ENCODE data around the gene FAM114A2.

The FAM114A2 gene

DNA sequence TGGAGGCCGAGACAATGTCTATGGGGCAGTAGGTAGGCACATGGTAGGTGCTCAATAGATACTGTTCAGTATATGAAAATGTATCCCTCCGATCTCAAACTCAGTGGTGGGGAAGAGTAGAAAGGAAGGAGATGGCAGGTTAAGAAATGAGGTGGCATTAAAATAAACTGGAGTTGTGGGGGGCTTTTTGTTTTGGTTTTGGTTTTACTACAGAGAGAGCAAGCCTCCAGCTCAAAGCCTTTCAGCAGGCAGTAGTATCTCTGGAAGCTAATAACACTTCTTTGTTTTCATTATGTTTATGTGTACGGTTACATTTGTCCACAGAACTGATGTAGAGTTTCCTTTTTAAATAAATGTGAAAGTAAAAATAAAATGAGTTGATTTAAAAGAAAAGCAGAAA, 8.6 kb upstream of the FAM114A2 start:
- DNase-seq (ENCODE audit: low spot score) = no peak
- TF ChIP-seq, protein P1, sequence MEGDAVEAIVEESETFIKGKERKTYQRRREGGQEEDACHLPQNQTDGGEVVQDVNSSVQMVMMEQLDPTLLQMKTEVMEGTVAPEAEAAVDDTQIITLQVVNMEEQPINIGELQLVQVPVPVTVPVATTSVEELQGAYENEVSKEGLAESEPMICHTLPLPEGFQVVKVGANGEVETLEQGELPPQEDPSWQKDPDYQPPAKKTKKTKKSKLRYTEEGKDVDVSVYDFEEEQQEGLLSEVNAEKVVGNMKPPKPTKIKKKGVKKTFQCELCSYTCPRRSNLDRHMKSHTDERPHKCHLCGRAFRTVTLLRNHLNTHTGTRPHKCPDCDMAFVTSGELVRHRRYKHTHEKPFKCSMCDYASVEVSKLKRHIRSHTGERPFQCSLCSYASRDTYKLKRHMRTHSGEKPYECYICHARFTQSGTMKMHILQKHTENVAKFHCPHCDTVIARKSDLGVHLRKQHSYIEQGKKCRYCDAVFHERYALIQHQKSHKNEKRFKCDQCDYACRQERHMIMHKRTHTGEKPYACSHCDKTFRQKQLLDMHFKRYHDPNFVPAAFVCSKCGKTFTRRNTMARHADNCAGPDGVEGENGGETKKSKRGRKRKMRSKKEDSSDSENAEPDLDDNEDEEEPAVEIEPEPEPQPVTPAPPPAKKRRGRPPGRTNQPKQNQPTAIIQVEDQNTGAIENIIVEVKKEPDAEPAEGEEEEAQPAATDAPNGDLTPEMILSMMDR (IDR thresholded peaks at IDR 0.05; ENCODE audit: extremely low read depth, missing control alignments) = no peak

DNA sequence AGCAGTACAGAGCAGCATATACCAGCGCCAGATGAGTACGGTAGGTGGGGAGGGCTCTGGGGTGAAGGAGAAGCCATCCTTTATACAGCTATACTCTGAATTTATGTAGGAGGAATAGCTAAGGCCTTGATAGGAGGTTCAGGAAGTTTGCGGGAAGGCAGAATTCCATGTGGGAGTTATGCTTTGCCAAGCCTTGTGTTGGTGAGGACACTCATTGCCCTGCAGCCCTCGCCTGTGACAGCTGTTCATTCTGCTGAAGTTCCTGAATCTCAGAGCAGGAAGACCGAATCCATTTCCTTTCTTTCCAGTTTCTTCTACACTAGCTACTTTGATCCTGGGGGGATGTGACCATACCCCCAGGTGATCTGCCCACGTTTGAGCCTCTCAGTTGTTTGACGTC, 7.8 kb upstream of the FAM114A2 start:
- TF ChIP-seq, protein P1 (IDR thresholded peaks at IDR 0.05; ENCODE audit: extremely low read depth, missing control alignments) = no peak
- DNase-seq (ENCODE audit: low spot score) = no peak

DNA sequence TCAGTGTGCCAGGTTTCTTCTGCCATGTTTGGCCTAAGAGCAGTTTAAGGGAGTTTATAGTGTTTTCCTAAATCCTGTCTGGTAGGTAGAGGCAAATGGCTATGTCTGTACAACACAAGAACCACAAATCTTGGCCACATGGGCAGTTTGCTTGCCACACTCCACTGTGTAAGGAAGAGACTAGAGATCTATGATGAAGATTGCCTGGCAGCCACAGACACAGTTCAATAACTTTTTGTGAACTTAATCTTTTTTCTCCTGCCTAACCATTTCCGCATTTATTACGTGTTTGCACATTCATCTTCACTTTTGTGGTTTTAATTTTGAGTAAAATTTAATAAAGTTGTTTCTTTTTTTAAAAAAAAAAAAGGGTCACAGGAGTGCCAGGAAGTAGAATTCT, 5.9 kb upstream of the FAM114A2 start:
- TF ChIP-seq, protein P1 (IDR thresholded peaks at IDR 0.05; ENCODE audit: extremely low read depth, missing control alignments) = no peak
- DNase-seq (ENCODE audit: low spot score) = no peak

DNA sequence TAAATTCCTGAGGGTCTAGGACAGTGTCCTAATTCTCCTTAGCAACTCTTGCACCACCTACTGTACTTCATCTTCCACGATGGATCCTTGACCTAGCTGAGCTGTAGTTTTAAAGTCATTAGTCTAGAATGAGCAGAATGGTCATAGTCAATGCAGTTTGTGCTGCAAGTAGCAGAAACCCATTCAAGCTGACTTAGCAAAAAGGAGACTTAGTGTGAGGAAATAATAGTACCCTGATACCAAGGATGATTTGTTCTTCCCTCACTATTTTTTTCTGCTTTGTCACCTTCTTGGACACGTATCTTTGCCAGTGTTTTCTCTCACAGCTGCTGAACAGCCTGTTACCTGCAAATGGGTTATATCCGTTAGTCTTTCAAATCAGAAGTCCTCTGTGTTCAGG, 5.4 kb upstream of the FAM114A2 start:
- TF ChIP-seq, protein P1 (IDR thresholded peaks at IDR 0.05; ENCODE audit: extremely low read depth, missing control alignments) = no peak
- no peak for DNase-seq (ENCODE audit: low spot score)

DNA sequence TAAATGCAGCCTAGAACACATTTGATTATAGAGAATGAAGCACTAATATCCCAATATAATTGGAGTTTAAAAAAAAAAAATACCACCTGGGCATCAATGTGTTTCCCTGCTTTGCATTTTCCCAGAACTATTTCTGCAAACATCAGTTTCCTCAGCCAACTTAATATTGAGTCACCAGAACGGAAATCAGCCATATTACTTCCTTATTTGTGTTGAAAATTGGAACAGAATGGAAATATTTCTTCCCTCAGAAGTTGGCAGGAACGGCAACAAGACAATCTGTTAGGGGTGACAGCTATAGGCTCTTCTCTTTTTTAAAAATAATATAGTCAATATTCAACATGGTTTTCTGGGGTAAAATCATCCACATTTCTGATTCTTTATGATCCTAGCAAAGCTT, 4.1 kb upstream of the FAM114A2 start:
- no peak for DNase-seq (ENCODE audit: low spot score)
- TF ChIP-seq, protein P1 (IDR thresholded peaks at IDR 0.05; ENCODE audit: extremely low read depth, missing control alignments) = no peak

DNA sequence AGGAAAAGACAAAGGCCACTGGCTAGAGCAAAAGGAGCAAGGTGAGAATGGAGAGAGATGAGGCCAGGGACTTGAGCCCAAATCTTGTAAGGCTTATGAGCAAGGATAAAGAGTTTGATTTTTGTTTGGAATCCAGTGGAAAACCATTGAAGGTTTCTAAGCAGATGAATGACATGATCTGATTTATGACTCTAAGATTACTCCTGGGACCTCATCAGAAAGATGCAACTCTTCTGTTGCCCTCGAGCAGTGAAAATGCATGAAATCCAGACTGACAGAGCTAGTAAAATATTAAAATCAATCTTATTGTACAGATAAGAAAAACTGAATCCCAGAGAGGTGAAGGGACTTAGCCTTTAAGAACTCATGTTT, 734 bp upstream of the FAM114A2 start:
- DNase-seq (ENCODE audit: low spot score) = no peak
- TF ChIP-seq, protein P1 (IDR thresholded peaks at IDR 0.05; ENCODE audit: extremely low read depth, missing control alignments) = no peak

DNA sequence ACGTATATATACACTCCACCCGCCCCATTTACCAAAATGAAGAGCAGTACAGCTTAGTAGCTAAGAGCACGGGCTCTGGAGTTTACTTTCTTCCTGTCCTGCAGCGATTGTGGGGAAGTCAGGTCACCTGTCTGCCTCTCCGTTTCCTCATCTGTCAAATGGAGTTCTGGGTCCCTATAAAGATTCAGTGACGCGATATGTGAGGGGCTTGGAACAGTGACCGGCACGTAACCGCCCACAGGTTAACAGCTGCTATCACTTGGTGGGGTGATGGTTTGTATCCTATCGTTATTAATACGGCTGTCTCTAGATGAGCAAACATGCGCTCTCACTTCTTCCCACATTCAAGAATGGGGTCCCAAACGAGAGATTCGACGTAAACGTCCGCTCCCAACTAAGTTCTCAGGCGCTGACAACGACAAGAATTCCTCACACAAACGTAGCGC, 426 bp downstream of the FAM114A2 start:
- DNase-seq (ENCODE audit: low spot score) = peak; percentile 50
- TF ChIP-seq, protein P1 (IDR thresholded peaks at IDR 0.05; ENCODE audit: extremely low read depth, missing control alignments) = no peak
